ENCODE results near the gene PTGR2. TPM values are rescaled to one million over a fixed set of nuclear protein-coding genes. Genes with fewer than 3 reads are reported as not detected.

The PTGR2 gene
- total and polyA plus RNA-seq, 2 of the 8 experiments (the other 6 are each of a cell fraction or from before 2014, with no cell fraction given) = 6.0 to 17.5 TPM

DNA sequence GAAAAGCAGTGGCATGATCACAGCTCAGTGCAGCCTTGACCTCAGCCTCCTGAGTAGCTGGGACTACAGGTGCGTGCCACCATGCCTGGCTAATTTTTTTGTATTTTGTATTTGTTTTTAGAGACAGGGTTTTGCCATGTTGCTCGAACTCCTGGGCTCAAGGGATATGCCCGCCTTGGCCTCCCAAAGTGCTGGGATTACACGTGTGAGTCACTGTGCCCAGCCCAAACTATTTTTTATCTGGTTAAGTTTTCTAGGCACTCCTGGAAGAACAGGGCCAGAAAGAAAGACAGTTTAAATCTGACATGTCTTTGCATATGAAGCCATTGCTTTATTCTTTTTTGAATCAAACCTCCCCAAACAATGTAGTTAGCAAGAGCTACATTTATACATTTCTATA, 27.5 kb upstream of the PTGR2 start (continued):
- TF ChIP-seq TEAD4 (IDR thresholded peaks at IDR 0.05; ENCODE audit: low read depth, low read length) (no peak), POLR2AphosphoS5 (IDR thresholded peaks at IDR 0.05; ENCODE audit: low read depth, low read length) (no peak), RAD21 (IDR thresholded peaks at IDR 0.05 in 1 of 2, conservative IDR thresholded peaks at IDR 0.05 in 1 of 2; ENCODE audit: low read depth in 2 of 2, low read length in 2 of 2) (no peak), NRF1 (IDR thresholded peaks at IDR 0.05; ENCODE audit: low read depth, low read length) (no peak), NANOG (IDR thresholded peaks at IDR 0.05; ENCODE audit: insufficient read depth, low read depth, low read length, poor library complexity, severe bottlenecking) (no peak), RFX5 (IDR thresholded peaks at IDR 0.05; ENCODE audit: borderline replicate concordance, low read depth, low read length) (no peak), EZH2 (IDR thresholded peaks at IDR 0.05; ENCODE audit: low read depth, low read length, severe bottlenecking) (no peak)
- TF ChIP-seq, protein P1, sequence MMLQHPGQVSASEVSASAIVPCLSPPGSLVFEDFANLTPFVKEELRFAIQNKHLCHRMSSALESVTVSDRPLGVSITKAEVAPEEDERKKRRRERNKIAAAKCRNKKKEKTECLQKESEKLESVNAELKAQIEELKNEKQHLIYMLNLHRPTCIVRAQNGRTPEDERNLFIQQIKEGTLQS (IDR thresholded peaks at IDR 0.05; ENCODE audit: insufficient read depth, low read depth, low read length) = no peak
